ENCODE results near the gene CXCL11. TPM values are rescaled to one million over a fixed set of nuclear protein-coding genes. Genes with fewer than 3 reads are reported as not detected.

The CXCL11 gene
- polyA plus RNA-seq, 2 of the 4 experiments (the other 2 are of a cell fraction) = not detected

- Histone ChIP-seq H3K4me1 (no peaks in the 10 kb centered on the region), H3K4me3 (no peak overlapping the region), H3K9me3 (no peaks in the 10 kb centered on the region), H3K27ac (no peak overlapping the region), H3K4me2 (no peak overlapping the region)
- POLR2A ChIA-PET = no interaction called here
- CTCF ChIA-PET = interaction anchor here (0.5 kb wide), 1 partner anchor 84 kb away, joined by 4 read pairs; no protein-coding TSS in a partner anchor
- 27% methylated on average over 3 of the region's 3 CpGs for WGBS (ENCODE audit: missing lambda C conversion rate)
- DNase-seq (ENCODE audit: low read depth in 1 of 2, low spot score in 1 of 2) (no peak), FAIRE-seq (no peak), ATAC-seq (no peak)
- no peak for TF ChIP-seq CTCF (IDR thresholded peaks at IDR 0.05)
- TF ChIP-seq EHMT2 (IDR thresholded peaks at IDR 0.05; ENCODE audit: low read depth) = no peak
- TF ChIP-seq SREBF2 (IDR thresholded peaks at IDR 0.05) = no peak
- TF ChIP-seq MYC (IDR thresholded peaks at IDR 0.05; ENCODE audit: borderline replicate concordance, low read length) = no peak
Measured at GRCh38 chr4:76035141-76035540, 729 bp downstream of the CXCL11 start.

- POLR2A ChIA-PET = no interaction called here
Measured at GRCh38 chr4:76029300-76029699, 6.6 kb downstream of the CXCL11 start.

More at GRCh38 chr4:76029300-76029699, 6.6 kb downstream of the CXCL11 start:
- Histone ChIP-seq H3K4me2 (no peak overlapping the region), H3K4me3 (no peak overlapping the region), H3K27ac (no peak overlapping the region), H3K4me1 (no peaks in the 10 kb centered on the region), H3K9me3 (no peaks in the 10 kb centered on the region)
- DNase-seq (ENCODE audit: low read depth in 1 of 2, low spot score in 1 of 2) = no peak
- TF ChIP-seq FOXS1 (CRISPR knock-in tag; IDR thresholded peaks at IDR 0.05) = no peak
- TF ChIP-seq JUN (IDR thresholded peaks at IDR 0.05) = no peak
- no peak for TF ChIP-seq EHF (CRISPR knock-in tag; IDR thresholded peaks at IDR 0.05)
- TF ChIP-seq MAFK (IDR thresholded peaks at IDR 0.05; ENCODE audit: partially characterized antibody) = no peak
- no peak for TF ChIP-seq RAD21 (conservative IDR thresholded peaks at IDR 0.05 in 1 of 2, IDR thresholded peaks at IDR 0.05 in 1 of 2)
- no peak for TF ChIP-seq REST (IDR thresholded peaks at IDR 0.05)
- TF ChIP-seq EP300 (IDR thresholded peaks at IDR 0.05) = no peak
- TF ChIP-seq HDAC2 (IDR thresholded peaks at IDR 0.05) = no peak
- TF ChIP-seq TP53 (CRISPR knock-in tag; IDR thresholded peaks at IDR 0.05) = no peak
- TF ChIP-seq ELK1 (IDR thresholded peaks at IDR 0.05; ENCODE audit: low read depth, low read length) = no peak
- TF ChIP-seq E2F6 (IDR thresholded peaks at IDR 0.05; ENCODE audit: borderline replicate concordance, low read depth) = no peak
- TF ChIP-seq FOSB (CRISPR knock-in tag; IDR thresholded peaks at IDR 0.05) = no peak
- TF ChIP-seq ZSCAN20 (CRISPR knock-in tag; IDR thresholded peaks at IDR 0.05) = no peak
- no peak for TF ChIP-seq RARB (CRISPR knock-in tag; IDR thresholded peaks at IDR 0.05)
- CTCF ChIA-PET = no interaction called here
- no peak for ATAC-seq
- FAIRE-seq = no peak
- WGBS (ENCODE audit: missing lambda C conversion rate) = 47% methylated on average over 2 of the region's 2 CpGs

Data from A549 (cell line).